GM18507 (cell line): Measurements from ENCODE around the gene CAMK1G.

Source experiments
- DNase-seq: peaks from one replicate; pipeline ENCODE4 v3.0.0; 2011; ENCODE audit warnings: low read depth; ENCODE audit not compliant: insufficient read length; ENCODE audit errors: extremely low spot score
- FAIRE-seq: peaks from 2 replicates; lab custom pipeline; 2011; peaks lifted over from hg19 to GRCh38; lab: Jason Lieb, UNC

The CAMK1G gene

DNA sequence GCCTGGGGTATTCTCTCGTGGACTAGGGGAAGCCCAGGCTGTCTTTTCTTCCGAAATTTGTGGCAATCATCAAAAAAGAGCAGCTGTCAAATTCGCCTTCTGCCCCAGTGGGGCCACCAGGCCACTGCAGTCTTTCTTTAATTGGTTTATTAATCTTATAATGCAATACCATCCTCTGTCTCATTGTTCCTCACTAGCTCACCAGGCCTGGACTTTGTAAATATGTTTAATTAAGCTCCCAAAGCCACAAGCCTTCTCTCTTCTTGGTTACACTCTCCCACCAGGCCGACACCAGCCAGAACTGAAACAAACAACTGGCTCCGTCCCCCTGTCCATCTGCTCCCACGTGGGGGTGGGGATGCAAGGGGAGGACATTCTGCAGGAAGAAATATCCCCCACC lies 22.0 kb upstream of the CAMK1G start:
- FAIRE-seq (no peak), DNase-seq (no peak)

DNA sequence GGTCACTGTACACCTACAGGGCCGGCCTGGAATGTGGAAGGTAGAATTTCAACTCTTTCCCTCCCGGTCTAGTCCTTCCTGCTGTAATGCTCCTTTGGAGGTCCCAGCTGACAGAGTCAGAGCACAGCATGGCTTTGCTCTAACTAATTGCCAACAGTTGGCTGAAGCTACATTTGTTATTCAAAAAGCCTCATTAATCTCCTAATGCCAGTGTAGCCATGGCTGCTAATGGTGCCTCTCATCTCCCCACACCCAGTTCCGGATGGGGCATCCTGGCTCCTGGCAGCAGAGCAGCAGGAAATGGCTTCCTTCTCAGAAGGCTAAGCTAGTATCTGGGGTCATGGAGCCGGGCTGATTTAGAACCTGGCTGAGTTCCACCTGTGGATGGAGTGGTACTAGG lies 18.7 kb upstream of the CAMK1G start:
- DNase-seq (no peak), FAIRE-seq (no peak)

DNA sequence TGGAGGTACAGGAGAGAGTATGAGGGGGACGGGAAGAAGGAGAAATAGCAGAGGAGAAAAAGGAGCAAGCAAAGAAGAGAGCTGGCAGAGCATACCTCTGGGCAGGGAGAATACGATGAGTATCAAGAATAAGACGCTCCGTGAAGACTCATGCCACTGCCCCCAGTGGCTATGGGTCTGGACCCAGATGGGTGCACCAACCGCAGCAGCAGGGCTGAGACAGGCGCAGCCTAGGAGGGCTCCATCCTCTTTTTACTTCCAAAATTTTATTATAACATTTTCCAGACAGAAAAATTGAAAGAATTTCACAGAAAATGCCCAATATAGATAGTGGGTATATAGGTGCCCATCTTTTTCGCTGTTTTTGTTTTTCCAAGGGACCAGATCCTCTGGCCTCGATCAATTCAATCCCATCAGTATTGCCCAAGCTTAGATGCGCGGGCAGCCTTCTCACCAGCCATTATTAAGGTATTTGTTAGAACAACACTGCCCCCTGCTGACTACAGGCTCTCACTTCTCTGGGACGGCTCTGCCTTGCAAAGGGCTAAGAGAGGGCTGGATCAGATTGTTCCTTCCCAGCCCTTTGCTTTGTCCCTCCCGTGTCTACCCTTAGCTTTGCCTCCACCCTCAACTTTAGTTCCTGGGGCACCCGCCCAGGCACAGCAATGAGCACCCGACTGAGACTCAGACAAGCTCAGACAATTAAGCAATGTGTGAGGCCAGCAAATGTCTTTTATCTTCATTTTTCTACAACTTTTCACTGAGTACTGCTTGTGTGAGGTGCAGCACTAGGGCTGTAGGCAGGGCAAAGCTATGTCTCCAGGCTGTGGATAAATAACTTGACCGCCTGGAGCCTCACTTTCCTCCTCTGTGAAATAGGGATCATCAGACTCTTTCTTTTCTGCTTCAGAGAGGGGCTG lies 17.5 kb upstream of the CAMK1G start:
- FAIRE-seq (peak; percentile 79), DNase-seq (peak; percentile 32)

DNA sequence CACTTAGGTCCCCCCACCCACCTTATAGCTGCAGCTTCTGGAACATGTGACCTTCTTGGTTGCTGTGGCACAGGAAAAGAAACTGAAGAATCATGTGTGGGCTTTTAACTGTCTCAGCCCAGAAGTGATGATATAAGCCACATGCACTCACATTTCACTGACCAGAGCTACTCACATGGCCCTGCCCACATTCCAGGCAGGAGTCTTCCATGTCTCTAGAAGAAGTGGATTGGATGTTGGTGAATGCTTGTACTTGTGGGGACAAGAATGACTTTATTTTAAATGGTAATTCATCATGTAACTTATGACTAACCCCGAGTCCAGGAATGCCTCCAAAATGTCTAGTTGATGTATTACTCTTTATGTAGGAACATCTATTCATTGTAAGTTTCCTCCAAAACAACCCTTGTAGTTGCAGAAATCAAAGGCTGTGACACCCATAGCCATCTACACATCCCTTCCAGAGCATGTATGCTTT lies 15.8 kb upstream of the CAMK1G start:
- DNase-seq (no peak), FAIRE-seq (no peak)

DNA sequence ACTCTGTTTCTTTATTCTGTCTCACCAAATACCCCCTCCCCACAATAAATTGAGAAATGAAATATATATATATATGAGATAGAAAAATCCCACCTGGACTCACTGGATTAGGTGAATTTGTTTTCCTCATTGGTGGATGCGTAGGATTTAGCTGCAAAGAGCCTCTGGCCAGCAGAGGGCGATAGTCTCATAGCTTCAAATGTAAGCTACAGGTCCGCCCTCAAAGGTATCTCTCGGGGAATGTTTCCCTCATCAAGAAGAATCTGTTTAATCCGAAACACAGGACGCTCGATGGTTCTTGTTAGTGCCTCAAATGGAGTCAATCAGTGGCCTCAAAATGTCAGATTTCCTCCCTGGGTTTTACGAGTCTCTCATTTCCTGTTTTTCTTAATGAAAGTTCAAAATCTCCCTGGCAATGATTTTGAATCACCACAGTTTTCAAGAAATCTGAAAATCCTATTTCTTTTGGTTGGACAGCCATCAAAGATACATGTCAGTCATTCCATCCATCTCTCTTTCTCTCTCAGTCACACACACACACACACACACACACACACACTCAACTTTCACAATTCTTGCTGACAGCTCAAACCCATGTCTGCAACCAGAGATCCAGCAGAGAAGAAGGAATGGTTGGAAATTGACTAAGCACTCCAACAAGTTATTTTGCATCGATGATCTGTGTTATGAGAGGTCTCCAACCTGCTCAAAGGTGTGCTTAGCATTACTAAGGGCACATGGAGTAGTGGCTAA lies 13.9 kb upstream of the CAMK1G start:
- DNase-seq (peak; percentile 33), FAIRE-seq (peak; percentile 65)

DNA sequence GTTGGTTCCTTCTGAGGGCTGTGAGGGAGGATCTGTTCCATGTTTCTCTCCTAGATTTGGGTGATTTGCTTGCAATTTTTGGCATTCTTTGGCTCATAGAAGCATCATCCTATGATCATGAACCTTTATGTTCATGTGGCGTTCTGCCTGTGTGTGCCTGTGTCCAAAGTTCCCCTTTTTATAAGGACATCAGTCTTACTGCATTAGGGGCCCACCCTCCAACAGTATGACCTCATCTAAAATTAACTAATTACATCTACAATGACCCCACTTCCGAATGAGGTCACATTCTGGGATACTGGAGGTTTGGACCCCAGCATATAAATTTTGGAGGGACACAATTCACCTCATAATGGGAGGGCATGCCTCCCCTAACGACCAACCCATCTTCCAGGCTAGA lies 12.8 kb upstream of the CAMK1G start:
- DNase-seq (no peak), FAIRE-seq (no peak)

DNA sequence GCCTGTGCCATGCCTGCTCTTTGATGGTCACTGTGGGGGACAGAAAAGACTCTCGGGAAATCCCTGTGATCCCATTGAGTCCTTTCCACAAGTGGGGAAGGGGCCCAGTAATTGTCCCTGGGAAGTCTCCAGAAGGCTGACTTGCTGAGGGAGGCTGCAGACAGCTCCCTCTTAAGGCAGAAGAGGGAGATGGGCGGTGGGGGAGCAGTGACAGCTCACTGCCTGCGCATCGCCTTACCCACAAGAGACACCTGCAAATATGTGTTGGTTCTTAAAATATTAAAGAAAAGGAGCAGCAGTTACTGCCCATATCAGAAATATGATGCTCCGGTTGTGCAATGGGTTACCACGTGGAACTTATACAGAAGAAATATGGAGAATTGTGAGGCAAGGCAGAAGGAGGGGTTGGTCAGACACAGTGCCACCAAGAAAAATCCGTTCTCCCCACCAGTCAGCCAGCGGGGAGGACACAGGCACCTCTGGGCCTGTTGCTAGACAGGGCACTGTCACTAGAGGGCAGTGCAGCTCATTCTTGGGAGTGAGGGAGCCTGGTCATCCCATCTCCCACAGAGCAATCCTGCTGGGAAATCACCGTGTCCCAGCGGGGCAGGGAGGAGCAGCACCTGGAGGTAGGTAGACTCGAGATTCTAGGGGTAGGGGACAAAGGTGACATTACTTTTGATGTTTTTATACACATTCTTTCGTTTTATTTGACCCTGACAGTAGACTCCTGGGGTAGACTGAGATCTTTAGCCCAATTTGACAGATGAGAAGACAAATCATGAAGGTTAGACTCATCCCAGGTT lies 6.9 kb upstream of the CAMK1G start:
- peak; percentile 36 for DNase-seq
- FAIRE-seq: peak; percentile 78

DNA sequence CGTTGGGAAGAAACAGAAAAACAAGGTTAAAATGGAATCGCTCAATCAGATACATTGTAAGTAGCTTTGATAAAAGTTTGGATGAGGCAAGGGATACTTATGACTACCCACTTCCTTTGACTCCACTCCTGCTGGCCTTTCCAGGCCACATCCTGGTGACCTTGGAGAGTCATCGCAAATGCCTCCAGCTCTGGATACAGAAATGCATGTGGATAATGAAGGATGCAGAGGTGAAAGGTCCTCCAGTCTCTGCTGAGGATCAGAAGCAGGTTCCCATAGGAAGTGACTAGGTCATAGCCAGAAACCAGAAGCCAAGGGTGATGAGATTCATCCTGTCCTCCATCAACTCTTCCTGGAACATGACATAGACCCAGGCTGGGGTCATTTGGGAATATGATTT lies 6.2 kb upstream of the CAMK1G start:
- DNase-seq (no peak), FAIRE-seq (no peak)

DNA sequence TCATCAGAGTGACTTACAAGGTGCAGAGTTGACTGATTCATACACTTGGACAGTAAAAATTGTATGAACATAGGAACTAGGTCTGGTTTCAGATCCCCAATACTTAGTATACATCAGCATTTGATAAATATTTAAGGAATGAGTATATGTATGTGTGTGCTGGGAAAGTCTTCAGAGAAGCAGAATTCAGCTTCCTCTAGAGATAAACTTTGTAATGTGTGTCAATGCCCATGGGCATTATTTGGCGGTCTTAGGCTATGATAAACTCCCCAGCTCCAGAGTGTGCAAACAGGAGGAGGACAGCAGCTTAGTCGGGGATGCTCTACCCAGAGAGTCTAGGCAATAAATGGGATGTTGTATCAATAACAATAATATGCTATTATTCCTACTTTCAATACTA lies 2.9 kb upstream of the CAMK1G start:
- FAIRE-seq: no peak
- DNase-seq: no peak

DNA sequence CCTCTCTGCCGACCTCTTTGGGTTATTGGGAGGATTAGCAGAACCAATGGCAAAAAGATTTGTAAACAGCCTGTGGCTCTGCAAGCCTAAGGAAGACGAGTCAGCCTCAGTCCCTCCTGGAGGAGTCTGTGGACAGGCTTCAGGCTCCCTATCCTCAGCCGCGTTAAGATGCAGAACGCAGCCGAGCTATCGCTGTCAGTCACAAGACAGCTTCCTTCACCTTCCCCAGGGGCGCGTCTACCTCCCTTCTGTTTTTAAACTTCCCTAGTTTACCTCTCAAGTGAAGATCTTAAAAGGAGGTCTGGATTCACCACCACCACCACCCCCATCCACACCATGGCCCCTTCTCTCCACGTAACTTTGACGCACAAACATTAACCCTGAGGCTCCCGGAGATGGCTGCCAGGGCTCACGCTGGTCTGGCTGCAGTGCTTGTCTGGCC lies 738 bp downstream of the CAMK1G start:
- DNase-seq: no peak

DNA sequence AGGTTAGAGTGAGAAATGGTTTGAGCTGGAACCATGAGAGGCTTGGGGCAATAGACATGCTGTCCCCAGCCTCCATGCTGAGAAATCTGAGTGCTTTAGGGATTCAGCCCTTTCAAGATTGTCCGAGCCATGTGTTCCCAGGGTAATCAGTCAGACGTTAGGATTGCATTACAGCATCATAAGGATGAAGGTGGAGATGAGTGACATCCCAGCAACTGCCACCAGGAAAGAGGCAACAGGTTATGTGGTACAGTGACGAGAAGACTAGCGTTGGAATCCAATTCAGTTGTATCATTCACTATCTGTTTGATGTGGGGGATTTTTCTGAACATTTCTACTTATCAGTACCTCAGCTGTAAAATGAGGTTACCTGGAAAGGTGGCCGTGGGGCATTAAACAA lies 1.7 kb downstream of the CAMK1G start:
- DNase-seq: no peak
- no peak for FAIRE-seq

More for the DNA sequence above, 738 bp downstream of the CAMK1G start:
- no peak for FAIRE-seq

DNA sequence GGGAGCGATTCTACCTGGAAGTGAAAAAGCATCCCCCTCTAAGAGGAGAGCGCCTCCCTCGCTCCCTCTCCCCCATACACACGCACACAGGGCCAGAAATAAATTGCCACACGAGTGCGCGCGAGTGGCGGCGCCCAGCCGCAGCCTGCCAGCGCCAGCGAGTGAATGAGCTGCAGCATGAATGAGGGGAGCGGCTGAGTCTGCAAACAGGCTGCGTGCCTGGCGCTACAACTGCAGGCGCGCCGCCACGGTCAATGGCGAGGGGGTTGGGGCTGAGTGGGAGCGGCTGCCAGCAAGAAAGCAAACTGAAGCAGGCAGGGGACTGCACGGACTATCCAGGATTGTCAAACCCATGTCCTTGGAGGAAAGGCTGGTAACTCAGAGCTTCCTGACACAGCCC lies 2.2 kb downstream of the CAMK1G start:
- DNase-seq (no peak), FAIRE-seq (no peak)

DNA sequence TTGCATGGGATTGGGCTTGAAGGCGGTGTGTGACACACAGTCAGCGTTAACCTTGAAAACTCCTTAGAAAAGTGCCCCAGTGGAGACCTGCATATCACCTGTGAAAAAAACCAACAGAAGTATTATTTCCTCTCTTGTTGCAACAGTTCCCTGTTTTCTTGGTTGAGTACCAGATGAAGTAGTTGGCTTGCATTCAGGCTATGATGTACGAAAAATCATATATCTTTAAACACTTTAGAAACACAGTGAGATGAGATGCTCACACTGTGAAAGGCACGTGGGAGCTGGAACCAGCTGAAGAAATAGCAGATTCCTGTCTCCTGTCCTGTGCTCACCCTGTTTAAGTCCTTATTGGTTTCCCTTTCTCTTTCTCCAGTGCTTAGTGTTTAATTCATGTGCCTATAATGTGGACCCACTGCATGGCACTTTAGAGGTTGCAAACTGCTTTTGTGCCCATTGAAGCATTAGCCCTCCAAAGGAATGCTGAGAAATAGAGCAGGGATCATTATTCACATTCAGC lies 2.8 kb downstream of the CAMK1G start:
- FAIRE-seq (no peak), DNase-seq (no peak)

DNA sequence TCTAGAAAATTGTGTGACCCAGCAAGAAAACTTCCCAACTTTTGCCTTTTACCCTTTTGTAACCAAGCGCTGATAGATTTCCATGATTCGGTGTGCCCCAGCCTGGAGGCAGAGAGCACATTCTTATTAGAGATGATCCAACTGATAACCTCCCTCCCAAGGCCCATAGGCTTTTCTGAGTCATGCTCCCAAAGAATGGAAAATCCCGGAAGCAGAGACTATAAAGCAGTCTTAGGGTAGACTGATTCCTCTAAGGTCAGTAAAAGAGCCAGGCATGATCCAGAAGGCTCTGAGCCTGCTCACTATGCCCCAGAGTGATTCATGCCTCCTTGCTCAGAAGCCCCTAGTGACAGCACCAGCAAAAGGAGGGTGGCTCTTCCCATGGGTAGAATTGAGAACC lies 4.3 kb downstream of the CAMK1G start:
- FAIRE-seq (no peak), DNase-seq (no peak)

DNA sequence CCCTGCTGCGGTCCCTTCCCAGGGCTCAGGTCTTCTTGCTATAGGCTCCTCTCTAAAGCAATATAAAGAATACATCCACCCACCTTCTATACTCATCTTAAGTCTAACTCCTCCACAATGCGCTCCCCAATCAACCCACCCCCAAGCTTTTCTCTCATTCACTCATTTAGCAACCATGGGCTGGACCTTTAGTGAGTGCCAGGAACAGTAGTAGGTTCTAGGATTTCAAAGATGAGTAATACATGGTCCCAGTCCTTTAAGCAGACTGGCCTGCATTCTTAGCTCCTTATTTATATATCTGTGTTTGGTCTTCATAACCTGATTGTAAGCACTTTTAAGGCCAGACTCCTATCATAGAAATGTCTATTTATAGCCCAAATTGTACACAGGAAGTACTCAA lies 5.9 kb downstream of the CAMK1G start:
- no peak for DNase-seq
- no peak for FAIRE-seq

DNA sequence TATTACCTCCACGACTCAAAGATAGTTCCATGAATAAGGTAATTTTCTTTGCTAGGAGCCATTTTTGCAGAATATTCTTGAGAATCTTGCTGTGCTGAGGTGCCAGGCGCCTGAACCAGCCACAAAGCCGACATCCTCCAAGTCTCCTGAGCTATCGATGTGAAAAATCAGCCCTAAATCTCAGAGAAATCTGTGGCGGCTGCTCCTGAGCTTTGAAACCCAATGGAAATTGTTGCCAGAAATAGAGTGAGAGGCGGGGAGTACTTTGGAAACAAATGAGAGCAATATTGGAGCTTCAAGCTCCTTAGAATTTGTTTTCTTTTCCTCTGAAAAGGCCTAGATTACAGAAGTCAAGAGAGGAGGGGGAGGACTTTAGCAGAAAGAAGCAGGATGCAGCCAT lies 6.3 kb downstream of the CAMK1G start:
- FAIRE-seq (no peak), DNase-seq (no peak)

DNA sequence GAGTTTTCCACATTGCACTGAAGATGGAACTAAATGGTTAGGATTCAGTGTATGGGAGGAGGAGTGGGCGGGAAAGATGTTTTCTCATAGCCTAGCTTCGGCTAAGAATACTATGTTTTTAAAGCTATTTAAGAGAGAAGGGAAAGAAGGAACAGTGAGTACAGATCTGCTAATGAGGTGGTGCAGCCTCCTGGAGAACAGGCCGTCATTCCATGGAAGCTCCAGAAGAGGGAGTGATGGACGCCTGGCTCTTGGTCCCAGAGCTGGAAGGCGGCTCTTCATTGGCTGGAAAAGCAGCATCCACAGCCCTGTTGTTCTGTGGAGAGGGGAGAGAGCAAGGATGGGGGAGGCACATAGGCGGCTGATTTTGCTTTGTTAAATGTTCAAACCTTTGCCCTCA lies 6.9 kb downstream of the CAMK1G start:
- no peak for FAIRE-seq
- no peak for DNase-seq

DNA sequence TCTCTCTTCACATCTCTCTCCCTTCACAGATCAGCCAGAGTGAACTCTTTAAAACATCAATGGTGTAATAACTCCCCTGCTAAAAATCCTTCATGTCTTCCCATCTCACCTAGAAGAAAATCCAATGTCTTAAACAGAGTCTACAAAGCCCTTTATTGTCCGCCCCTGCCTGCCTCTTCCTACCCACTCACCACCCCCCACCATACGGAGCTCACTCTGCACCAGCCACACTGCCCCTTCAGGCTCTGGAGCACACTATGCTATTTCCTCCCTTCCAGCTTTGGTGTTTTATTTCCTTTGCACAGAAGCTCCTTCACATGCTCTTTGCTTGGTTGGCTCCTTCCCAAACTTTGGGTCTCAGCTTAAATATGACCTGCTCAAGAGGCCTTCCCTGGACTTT lies 10.2 kb downstream of the CAMK1G start:
- no peak for DNase-seq
- FAIRE-seq: no peak

DNA sequence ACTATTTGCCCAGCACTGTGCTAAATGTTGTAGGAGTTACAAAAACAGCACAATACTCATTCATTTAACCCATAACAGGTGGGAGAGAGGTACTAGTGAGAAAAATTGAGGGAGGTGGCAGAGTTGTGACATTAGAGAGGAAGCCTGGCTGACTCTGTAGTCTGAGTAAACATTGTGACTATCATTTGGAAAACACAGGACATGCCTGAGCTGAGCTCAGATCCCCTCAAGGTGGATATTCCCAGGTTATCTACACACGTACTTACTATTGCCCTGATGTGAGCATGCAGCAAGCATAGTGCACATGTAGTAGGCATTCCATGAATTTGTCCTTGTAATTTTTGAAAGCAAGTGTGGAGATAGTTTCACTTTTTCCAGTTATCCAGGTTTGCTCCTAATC lies 10.9 kb downstream of the CAMK1G start:
- DNase-seq (no peak), FAIRE-seq (no peak)

DNA sequence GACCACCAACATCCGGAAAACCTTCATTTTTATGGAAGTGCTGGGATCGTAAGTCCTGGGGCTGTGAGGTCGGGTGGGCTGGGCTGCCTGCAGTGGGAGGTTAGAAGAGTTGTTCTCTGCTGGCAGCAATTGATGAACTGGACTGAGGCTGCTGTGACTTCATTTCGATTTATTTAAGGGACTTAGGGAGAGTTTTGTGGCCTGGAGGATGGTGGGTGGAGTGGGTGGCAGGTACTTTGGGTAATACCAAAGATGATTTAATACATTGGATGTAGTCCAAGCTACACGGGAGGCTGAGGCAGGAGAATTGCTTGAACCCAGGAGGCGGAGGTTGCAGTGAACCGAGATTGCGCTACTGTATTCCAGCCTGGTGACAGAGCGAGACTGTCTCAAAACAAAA lies 11.5 kb downstream of the CAMK1G start:
- FAIRE-seq: no peak
- DNase-seq: no peak
